Activated naive CD4-positive, alpha-beta T cell treated with anti-CD3 and anti-CD28 coated beads for 36 hours (primary cell): ENCODE data around the gene ATP9A. TPM values are rescaled to one million over a fixed set of nuclear protein-coding genes. Genes with fewer than 3 reads are reported as not detected.
"Not testable (repeated sequence)": the region's sequence is repeated elsewhere in the genome, so short reads cannot be mapped to it uniquely, and the experiment has no call there.

Experiments
- CTCF ChIA-PET: fragments of 350-600 bp; sonication (Branson Sonifier 250); formaldehyde crosslinking; loops from one replicate; lab custom pipeline; 2021; ENCODE audit warnings: antibody characterized with exemption; lab: Charles Lee
- DNase-seq: peaks from one replicate; pipeline ENCODE4 v3.0.0-alpha.2; 2020
- H3K27ac Mint-ChIP-seq: one replicate; pipeline ENCODE4 v1.8.0; 2021; ENCODE audit warnings: mild to moderate bottlenecking, mixed read lengths
- H3K27me3 Mint-ChIP-seq: one replicate; pipeline ENCODE4 v1.8.0; 2021; ENCODE audit warnings: low read depth, mixed read lengths
- H3K36me3 Mint-ChIP-seq: one replicate; pipeline ENCODE4 v1.8.0; 2021; ENCODE audit warnings: low read depth, mixed read lengths
- H3K4me1 Mint-ChIP-seq: one replicate; pipeline ENCODE4 v1.8.0; 2021; ENCODE audit warnings: low read depth, mixed read lengths
- H3K4me3 Mint-ChIP-seq: one replicate; pipeline ENCODE4 v1.8.0; 2021; ENCODE audit warnings: mild to moderate bottlenecking, moderate library complexity, mixed read lengths
- H3K9me3 Mint-ChIP-seq: one replicate; pipeline ENCODE4 v1.8.0; 2021; ENCODE audit warnings: mixed read lengths
- intact Hi-C: fragments of 100-400 bp; cut with micrococcal nuclease; formaldehyde crosslinking; loops from one replicate; pipeline ENCODE4 v1.15.1; 2023
- total RNA-seq, 2 experiments: library from RNA; stranded (reverse); gene quantifications; one replicate each; pipeline ENCODE4 v1.2.3, GENCODE V29; 2021

Gene ATP9A
- total RNA-seq, 2 experiments from 2014 or later: 0.12 to 0.17 TPM

- intact Hi-C loops: no loop called here
- H3K27me3 Mint-ChIP-seq: peaks cover 7% of the 10 kb centered on the region
- peaks cover 6% of the 10 kb centered on the region for H3K4me1 Mint-ChIP-seq
- no peak for DNase-seq
- CTCF ChIA-PET: interaction anchor here (0.6 kb wide), 1 partner anchor 404 kb away, joined by 3 read pairs; no protein-coding TSS in a partner anchor
- no peak overlapping the region for H3K27ac Mint-ChIP-seq
- H3K9me3 Mint-ChIP-seq: no peaks in the 10 kb centered on the region
- H3K36me3 Mint-ChIP-seq: no peaks in the 10 kb centered on the region
- H3K4me3 Mint-ChIP-seq: no peak overlapping the region
Observed at GRCh38 chr20:51727872-51728271, 40.3 kb downstream of the ATP9A start.

DNA sequence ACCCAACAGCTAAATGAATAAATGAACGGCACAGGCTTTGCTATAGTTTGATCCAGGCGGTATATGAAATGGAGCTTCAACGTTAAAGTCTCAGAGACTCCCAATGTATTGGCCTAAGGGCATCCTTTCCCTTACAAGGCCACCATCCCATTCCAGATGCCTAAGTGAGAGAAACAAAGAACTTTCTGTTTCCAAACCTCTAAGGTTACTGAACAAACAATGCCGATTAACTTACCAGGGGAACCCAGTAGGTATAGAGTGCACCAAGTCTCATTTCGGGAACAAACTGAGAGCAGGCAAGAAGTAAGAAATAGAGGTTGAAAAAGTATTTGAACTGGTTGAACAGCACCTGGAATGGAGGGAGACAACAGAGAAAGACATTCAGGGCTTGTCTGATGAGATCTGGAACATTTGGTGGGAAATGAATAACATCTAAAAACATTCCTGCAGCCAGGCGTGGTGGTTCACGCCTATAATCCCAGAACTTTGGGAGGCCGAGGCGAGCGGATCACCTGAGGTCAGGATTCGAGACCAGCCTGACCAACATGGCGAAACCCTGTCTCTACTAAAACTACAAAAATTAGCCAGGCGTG, 42.5 kb downstream of the ATP9A start:
- H3K4me1 Mint-ChIP-seq: no peaks in the 10 kb centered on the region

DNA sequence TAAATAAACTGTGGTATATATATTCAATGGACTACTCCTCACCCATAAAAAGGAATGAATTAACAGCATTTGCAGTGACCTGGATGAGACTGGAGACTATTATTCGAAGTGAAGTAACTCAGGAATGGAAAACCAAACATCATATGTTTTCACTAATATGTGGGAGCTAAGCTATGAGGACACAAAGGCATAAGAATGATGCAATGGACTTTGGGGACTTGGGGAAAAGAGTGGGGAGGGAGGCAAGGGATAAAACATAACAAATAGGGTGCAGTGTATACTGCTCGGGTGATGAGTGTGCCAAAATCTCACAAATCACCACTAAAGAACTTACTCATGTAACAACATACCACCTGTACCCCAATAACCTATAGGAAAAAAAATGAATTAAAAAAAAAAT, 45.2 kb downstream of the ATP9A start:
- not testable (repeated sequence) for H3K27ac Mint-ChIP-seq

More for the DNA sequence above, 42.5 kb downstream of the ATP9A start:
- Mint-ChIP-seq H3K27me3 (peaks cover 9% of the 10 kb centered on the region), H3K27ac (no peak overlapping the region), H3K9me3 (no peaks in the 10 kb centered on the region), H3K4me3 (no peak overlapping the region), H3K36me3 (no peaks in the 10 kb centered on the region)
- intact Hi-C loops: no loop called here
- CTCF ChIA-PET: no interaction called here
- no peak for DNase-seq

GRCh38 chr20:51722246-51722645, 45.9 kb downstream of the ATP9A start:
- H3K9me3 Mint-ChIP-seq, H3K27ac Mint-ChIP-seq, H3K36me3 Mint-ChIP-seq, CTCF ChIA-PET, DNase-seq, intact Hi-C loops, H3K4me1 Mint-ChIP-seq, H3K27me3 Mint-ChIP-seq, H3K4me3 Mint-ChIP-seq: not testable (repeated sequence)

More for the DNA sequence above, 45.2 kb downstream of the ATP9A start:
- DNase-seq, H3K27me3 Mint-ChIP-seq, H3K36me3 Mint-ChIP-seq, intact Hi-C loops, H3K9me3 Mint-ChIP-seq, CTCF ChIA-PET, H3K4me3 Mint-ChIP-seq, H3K4me1 Mint-ChIP-seq: not testable (repeated sequence)

- Mint-ChIP-seq H3K9me3 (no peaks in the 10 kb centered on the region), H3K27me3 (peaks cover 9% of the 10 kb centered on the region), H3K36me3 (no peaks in the 10 kb centered on the region), H3K4me1 (peaks cover 1% of the 10 kb centered on the region), H3K27ac (no peak overlapping the region), H3K4me3 (no peak overlapping the region)
- DNase-seq: no peak
- intact Hi-C loops: no loop called here
- CTCF ChIA-PET: no interaction called here
Observed at GRCh38 chr20:51720854-51721253, 47.3 kb downstream of the ATP9A start.

GRCh38 chr20:51720384-51720783, 47.8 kb downstream of the ATP9A start:
- intact Hi-C loops: no loop called here
- Mint-ChIP-seq H3K9me3 (no peaks in the 10 kb centered on the region), H3K27ac (no peak overlapping the region), H3K4me1 (peaks cover 6% of the 10 kb centered on the region), H3K4me3 (no peak overlapping the region), H3K36me3 (no peaks in the 10 kb centered on the region), H3K27me3 (peaks cover 13% of the 10 kb centered on the region)
- CTCF ChIA-PET: no interaction called here
- DNase-seq: no peak

- Mint-ChIP-seq H3K4me3 (no peak overlapping the region), H3K36me3 (no peaks in the 10 kb centered on the region), H3K27ac (no peak overlapping the region), H3K27me3 (peaks cover 5% of the 10 kb centered on the region), H3K9me3 (no peaks in the 10 kb centered on the region), H3K4me1 (peaks cover 9% of the 10 kb centered on the region)
- intact Hi-C loops: no loop called here
- DNase-seq: no peak
- CTCF ChIA-PET: interaction anchor here (0.9 to 1.0 kb wide), 2 partner anchors 15 to 344 kb away, joined by 3 to 4 read pairs; no protein-coding TSS in a partner anchor
Observed at GRCh38 chr20:51715856-51716185, 52.4 kb downstream of the ATP9A start.

- H3K4me3 Mint-ChIP-seq: no peak overlapping the region
- H3K4me1 Mint-ChIP-seq: peaks cover 9% of the 10 kb centered on the region
- no peak for DNase-seq
- H3K27ac Mint-ChIP-seq: no peak overlapping the region
- no peaks in the 10 kb centered on the region for H3K36me3 Mint-ChIP-seq
- CTCF ChIA-PET: interaction anchor here (0.9 to 1.0 kb wide), 2 partner anchors 14 to 344 kb away, joined by 3 to 4 read pairs; no protein-coding TSS in a partner anchor
- intact Hi-C loops: no loop called here
- H3K9me3 Mint-ChIP-seq: no peaks in the 10 kb centered on the region
- H3K27me3 Mint-ChIP-seq: peaks cover 5% of the 10 kb centered on the region
Observed at GRCh38 chr20:51715163-51715855, 52.9 kb downstream of the ATP9A start.

GRCh38 chr20:51713213-51713598, 55.0 kb downstream of the ATP9A start:
- H3K4me3 Mint-ChIP-seq: no peak overlapping the region
- CTCF ChIA-PET: no interaction called here
- H3K36me3 Mint-ChIP-seq: no peaks in the 10 kb centered on the region
- peaks cover 9% of the 10 kb centered on the region for H3K4me1 Mint-ChIP-seq
- intact Hi-C loops: loop anchor here (5.0 kb wide), 1 partner anchor 369 kb away; no protein-coding TSS in a partner anchor
- no peaks in the 10 kb centered on the region for H3K9me3 Mint-ChIP-seq
- peaks cover 5% of the 10 kb centered on the region for H3K27me3 Mint-ChIP-seq
- H3K27ac Mint-ChIP-seq: no peak overlapping the region
- DNase-seq: no peak

GRCh38 chr20:51712501-51713212, 55.5 kb downstream of the ATP9A start:
- no peak for DNase-seq
- Mint-ChIP-seq H3K27ac (no peak overlapping the region), H3K4me3 (no peak overlapping the region), H3K27me3 (peaks cover 5% of the 10 kb centered on the region), H3K9me3 (no peaks in the 10 kb centered on the region), H3K36me3 (no peaks in the 10 kb centered on the region), H3K4me1 (peaks cover 9% of the 10 kb centered on the region)
- CTCF ChIA-PET: no interaction called here
- intact Hi-C loops: loop anchor here (5.0 kb wide), 1 partner anchor 370 kb away; no protein-coding TSS in a partner anchor

DNA sequence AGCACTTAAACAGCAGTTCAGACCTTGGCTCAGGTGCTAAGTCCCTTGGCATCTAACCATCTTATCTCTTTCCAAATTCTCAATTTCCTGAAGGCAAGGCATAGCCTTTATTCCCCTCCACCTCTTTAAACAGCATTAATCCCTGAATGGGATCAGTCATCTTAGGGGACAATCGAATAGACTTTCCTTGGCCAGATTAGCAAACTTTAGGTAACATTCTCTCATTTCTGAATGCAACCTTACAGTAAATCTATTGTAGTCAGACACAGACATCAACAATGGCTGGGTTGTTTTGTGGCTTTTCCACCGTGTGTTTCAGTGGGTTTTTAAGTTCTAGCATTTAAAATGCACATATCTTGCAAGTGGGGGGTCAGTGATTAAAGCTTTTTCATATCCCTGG, 56.8 kb downstream of the ATP9A start:
- no peak for DNase-seq
- Mint-ChIP-seq H3K36me3 (no peaks in the 10 kb centered on the region), H3K27me3 (peaks cover 5% of the 10 kb centered on the region), H3K9me3 (no peaks in the 10 kb centered on the region), H3K4me3 (no peak overlapping the region), H3K27ac (no peak overlapping the region), H3K4me1 (peaks cover 9% of the 10 kb centered on the region)
- intact Hi-C loops: loop anchor here (5.0 kb wide), 1 partner anchor 371 kb away; no protein-coding TSS in a partner anchor
- CTCF ChIA-PET: no interaction called here

- Mint-ChIP-seq H3K27me3 (peaks cover 2% of the 10 kb centered on the region), H3K27ac (no peak overlapping the region), H3K4me1 (peaks cover 3% of the 10 kb centered on the region), H3K36me3 (no peaks in the 10 kb centered on the region), H3K9me3 (no peaks in the 10 kb centered on the region), H3K4me3 (no peak overlapping the region)
- DNase-seq: no peak
- CTCF ChIA-PET: no interaction called here
- intact Hi-C loops: loop anchor here (5.0 kb wide), 1 partner anchor 372 kb away; no protein-coding TSS in a partner anchor
Observed at GRCh38 chr20:51710361-51710894, 57.8 kb downstream of the ATP9A start.
